H1 (cell line): ENCODE data around the gene ESRRB. TPM values are rescaled to one million over a fixed set of nuclear protein-coding genes. Genes with fewer than 3 reads are reported as not detected.
A peak's percentile ranks its signal among the peaks of the same experiment; 100 is the strongest.

Experiments
- CTCF ChIA-PET: fragments of 300-600 bp; sonication (Branson Sonifier 250); formaldehyde crosslinking; loops from one replicate; lab custom pipeline; 2021; ENCODE audit not compliant: partially characterized antibody; lab: Charles Lee
- POLR2A ChIA-PET: fragments of 300-600 bp; sonication (Branson Sonifier 250); formaldehyde crosslinking; loops from one replicate; lab custom pipeline; 2021; ENCODE audit warnings: inconsistent platforms; ENCODE audit not compliant: partially characterized antibody; lab: Charles Lee
- DNase-seq, 2 experiments: peaks; one replicate each; pipeline versions ENCODE4 v3.0.0 to v3.0.0-alpha.2; 2010 to 2022; ENCODE audit warnings: low spot score in 2 of 2, low read depth in 1 of 2, mixed read lengths in 1 of 2
- FAIRE-seq: peaks from 2 replicates; lab custom pipeline; 2011; peaks lifted over from hg19 to GRCh38; lab: Jason Lieb, UNC
- H2AFZ ChIP-seq: 2 replicates; pipeline ENCODE4 v1.8.1; 2012; ENCODE audit warnings: low read length, inconsistent platforms
- H2AK5ac ChIP-seq: 2 replicates; pipeline ENCODE4 v1.6.1; 2013; ENCODE audit warnings: low read depth, low read length
- H2BK120ac ChIP-seq: replicated peaks from 2 replicates; pipeline ENCODE3; 2013; ENCODE audit warnings: low read depth, low read length, inconsistent platforms
- H2BK12ac ChIP-seq: 2 replicates; pipeline ENCODE4 v1.6.1; 2013; ENCODE audit warnings: low read depth, low read length
- H2BK15ac ChIP-seq: 2 replicates; pipeline ENCODE4 v1.6.1; 2013; ENCODE audit warnings: low read length
- H2BK20ac ChIP-seq: 2 replicates; pipeline ENCODE4 v1.6.1; 2013; ENCODE audit warnings: low read length
- H2BK5ac ChIP-seq: 2 replicates; pipeline ENCODE4 v1.6.1; 2013; ENCODE audit warnings: low read depth, low read length
- H3K14ac ChIP-seq: 2 replicates; pipeline ENCODE4 v1.6.1; 2013; ENCODE audit warnings: inconsistent platforms; ENCODE audit not compliant: insufficient read length
- H3K18ac ChIP-seq: 2 replicates; pipeline ENCODE4 v1.6.1; 2013; ENCODE audit warnings: low read length; ENCODE audit errors: extremely low read depth
- H3K23ac ChIP-seq: 2 replicates; pipeline ENCODE4 v1.6.1; 2013; ENCODE audit warnings: inconsistent platforms; ENCODE audit not compliant: insufficient read length
- H3K23me2 ChIP-seq: 2 replicates; pipeline ENCODE4 v1.6.1; 2013; ENCODE audit warnings: low read depth, low read length
- H3K27ac ChIP-seq: 2 replicates; pipeline ENCODE4 v1.6.1; 2011; ENCODE audit warnings: low read depth, low read length, inconsistent platforms
- H3K27me3 ChIP-seq, 4 experiments: replicated peaks in 1 of 4; 1 replicate in 1 of 4; 2 replicates in 3 of 4; pipeline versions ENCODE4 v1.6.1 to v1.8.1; 2011 to 2013; ENCODE audit warnings: low read length in 3 of 4, mild to moderate bottlenecking in 3 of 4, inconsistent platforms in 2 of 4, mixed read lengths in 2 of 4, moderate library complexity in 1 of 4; ENCODE audit not compliant: control insufficient read depth in 3 of 4, insufficient read depth in 3 of 4; ENCODE audit errors: extremely low read depth in 1 of 4
- H3K36me3 ChIP-seq, 4 experiments: 2 replicates each; pipeline versions ENCODE4 v1.6.1 to v1.8.1; 2011 to 2013; ENCODE audit warnings: mild to moderate bottlenecking in 4 of 4, low read length in 3 of 4, moderate library complexity in 2 of 4, control low read depth in 1 of 4, inconsistent platforms in 1 of 4; ENCODE audit not compliant: insufficient read depth in 4 of 4, control insufficient read depth in 2 of 4
- H3K4ac ChIP-seq: replicated peaks from 2 replicates; pipeline ENCODE3; 2013; ENCODE audit warnings: low read length, low read depth, mixed read lengths, inconsistent platforms; ENCODE audit not compliant: insufficient read length
- H3K4me1 ChIP-seq, 4 experiments: replicated peaks in 1 of 4; 1 replicate in 1 of 4; 2 replicates in 3 of 4; pipeline versions ENCODE4 v1.6.1 to v1.8.1; 2011 to 2013; ENCODE audit warnings: low read length in 3 of 4, inconsistent platforms in 2 of 4, mixed read lengths in 1 of 4; ENCODE audit not compliant: insufficient read depth in 4 of 4, control insufficient read depth in 3 of 4
- H3K4me2 ChIP-seq, 2 experiments: 2 replicates each; pipeline versions ENCODE4 v1.6.1 to v1.8.1; 2011 to 2013; ENCODE audit warnings: low read depth in 2 of 2, low read length in 2 of 2, control low read depth in 1 of 2, inconsistent platforms in 1 of 2, mild to moderate bottlenecking in 1 of 2; ENCODE audit not compliant: insufficient read depth in 1 of 2
- H3K4me3 ChIP-seq, 4 experiments: fragments of 200-600, 300-600 bp in 1 of 4; sonication (generic), shearing (Covaris generic), sonication (Bioruptor Twin) in 1 of 4; 2 replicates each; pipeline versions ENCODE4 v1.5.1 to v1.8.1; 2011 to 2016; ENCODE audit warnings: low read length in 4 of 4, low read depth in 3 of 4, control low read depth in 2 of 4, inconsistent platforms in 2 of 4, mild to moderate bottlenecking in 2 of 4, mixed read lengths in 1 of 4, moderate library complexity in 1 of 4; ENCODE audit not compliant: insufficient read depth in 2 of 4; ENCODE audit errors: extremely low read depth in 1 of 4
- H3K56ac ChIP-seq: replicated peaks from 2 replicates; pipeline ENCODE3; 2013; ENCODE audit warnings: low read depth, mild to moderate bottlenecking, mixed read lengths, low read length, inconsistent platforms; ENCODE audit not compliant: insufficient read length
- H3K79me1 ChIP-seq: 2 replicates; pipeline ENCODE4 v1.6.1; 2013; ENCODE audit warnings: low read depth, low read length, control low read depth
- H3K79me2 ChIP-seq, 2 experiments: 2 replicates each; pipeline versions ENCODE4 v1.6.1 to v1.8.1; 2012 to 2013; ENCODE audit warnings: low read length in 2 of 2, mild to moderate bottlenecking in 2 of 2, inconsistent platforms in 1 of 2; ENCODE audit not compliant: insufficient read depth in 2 of 2, control insufficient read depth in 1 of 2
- H3K9ac ChIP-seq, 4 experiments: replicated peaks in 1 of 4; 1 replicate in 1 of 4; 2 replicates in 3 of 4; pipeline versions ENCODE4 v1.6.1 to v1.8.1; 2011 to 2013; ENCODE audit warnings: low read depth in 3 of 4, low read length in 3 of 4, control low read depth in 2 of 4, mild to moderate bottlenecking in 2 of 4, moderate library complexity in 2 of 4, inconsistent platforms in 1 of 4; ENCODE audit errors: extremely low read depth in 1 of 4
- H3K9me3 ChIP-seq, 2 experiments: 2 replicates each; pipeline versions ENCODE4 v1.6.1 to v1.8.1; 2012 to 2013; ENCODE audit warnings: mild to moderate bottlenecking in 2 of 2, moderate library complexity in 2 of 2, control low read depth in 1 of 2, inconsistent platforms in 1 of 2, low read depth in 1 of 2, low read length in 1 of 2, mixed read lengths in 1 of 2; ENCODE audit not compliant: insufficient read depth in 2 of 2
- H4K20me1 ChIP-seq, 2 experiments: replicated peaks in 1 of 2; 2 replicates each; pipeline versions ENCODE3 to v1.8.1; 2011 to 2013; ENCODE audit warnings: inconsistent platforms in 2 of 2, low read length in 2 of 2, mild to moderate bottlenecking in 1 of 2; ENCODE audit not compliant: insufficient read depth in 2 of 2, control insufficient read depth in 1 of 2
- H4K5ac ChIP-seq: 2 replicates; pipeline ENCODE4 v1.6.1; 2013; ENCODE audit warnings: low read length, low read depth, mixed read lengths, inconsistent platforms; ENCODE audit not compliant: insufficient read length
- H4K8ac ChIP-seq: 2 replicates; pipeline ENCODE4 v1.8.0; 2013; ENCODE audit warnings: mild to moderate bottlenecking, moderate library complexity, low read length, inconsistent platforms; ENCODE audit not compliant: insufficient read depth; ENCODE audit errors: extremely low read depth
- H4K91ac ChIP-seq: replicated peaks from 2 replicates; pipeline ENCODE3; 2013; ENCODE audit warnings: low read length, mixed read lengths, inconsistent platforms; ENCODE audit not compliant: insufficient read length
- CTBP2 ChIP-seq: IDR thresholded peaks from 2 replicates; pipeline ENCODE4 v1.7.0; 2011; ENCODE audit warnings: borderline replicate concordance, mild to moderate bottlenecking, moderate library complexity, mixed read lengths, low read length; ENCODE audit not compliant: insufficient read depth, insufficient read length
- HDAC2 ChIP-seq, 2 experiments: fragments of 300-600 bp in 1 of 2; sonication (generic) in 1 of 2; IDR thresholded peaks; 2 replicates each; pipeline ENCODE4 v1.6.1; 2011 to 2012; ENCODE audit warnings: low read depth in 2 of 2, low read length in 2 of 2, mild to moderate bottlenecking in 2 of 2, moderate library complexity in 2 of 2, borderline replicate concordance in 1 of 2, inconsistent platforms in 1 of 2
- HDAC6 ChIP-seq: IDR thresholded peaks from one replicate; pipeline ENCODE4 v1.7.1; 2012; ENCODE audit warnings: low read depth, mild to moderate bottlenecking, inconsistent platforms, low read length, moderate library complexity
- NANOG ChIP-seq: IDR thresholded peaks from 2 replicates; pipeline ENCODE4 v1.6.1; 2011; ENCODE audit warnings: low read length, low read depth, mild to moderate bottlenecking, inconsistent platforms; ENCODE audit not compliant: insufficient read depth, poor library complexity, severe bottlenecking
- POLR2A ChIP-seq, 2 experiments: IDR thresholded peaks; 1 replicate in 1 of 2; 2 replicates in 1 of 2; pipeline ENCODE4 v1.6.1; 2011; ENCODE audit warnings: low read depth in 2 of 2, low read length in 2 of 2, mild to moderate bottlenecking in 2 of 2; ENCODE audit errors: control extremely low read depth in 1 of 2
- POU5F1 ChIP-seq: IDR thresholded peaks from 2 replicates; pipeline ENCODE4 v1.6.1; 2011; ENCODE audit warnings: low read depth, mild to moderate bottlenecking, low read length, moderate library complexity
- RBBP5 ChIP-seq: IDR thresholded peaks from 2 replicates; pipeline ENCODE4 v1.7.1; 2012; ENCODE audit warnings: low read depth, mild to moderate bottlenecking, inconsistent platforms, low read length, moderate library complexity, borderline replicate concordance
- RNF2 ChIP-seq: fragments of 200-900, 300-1000 bp; sonication (generic); IDR thresholded peaks from 2 replicates; pipeline ENCODE4 v1.7.1; 2016; ENCODE audit warnings: borderline replicate concordance, low read depth, mild to moderate bottlenecking, antibody characterized with exemption, low read length; ENCODE audit not compliant: poor library complexity, severe bottlenecking; ENCODE audit errors: missing control alignments
- SIX5 ChIP-seq: IDR thresholded peaks from 2 replicates; pipeline ENCODE4 v1.6.1; 2011; ENCODE audit warnings: mild to moderate bottlenecking, low read depth, low read length
- SP2 ChIP-seq: IDR thresholded peaks from 2 replicates; pipeline ENCODE4 v1.6.1; 2012; ENCODE audit warnings: mild to moderate bottlenecking, low read length, inconsistent platforms
- TCF12 ChIP-seq: IDR thresholded peaks from 2 replicates; pipeline ENCODE4 v1.6.1; 2011; ENCODE audit warnings: low read depth, mild to moderate bottlenecking, low read length
- WGBS, 2 experiments: shearing (Covaris generic) in 1 of 2; methylation state at CpG; one replicate each; pipeline versions ENCODE4 v1.1.6 to v1.1.7; 2013 to 2015; ENCODE audit warnings: low lambda C conversion rate in 2 of 2, mixed read lengths in 2 of 2, inconsistent platforms in 1 of 2, low coverage in 1 of 2, missing lambda C conversion rate in 1 of 2; ENCODE audit not compliant: insufficient replicate concordance in 2 of 2, insufficient coverage in 1 of 2, insufficient read length in 1 of 2; ENCODE audit errors: extremely low coverage in 1 of 2, missing lambda C conversion rate in 1 of 2; 5-methylcytosine and 5-hydroxymethylcytosine counted together
- polyA plus RNA-seq, 7 experiments: library from polyadenylated mRNA; depleted of rRNA in 3 of 7; stranded (reverse) in 5 of 7; unstranded in 2 of 7; fragments of >200 nt in 5 of 7; fragments of 200-250 nt in 2 of 7; gene quantifications; 1 replicate in 5 of 7; 2 replicates in 1 of 7; 4 replicates in 1 of 7; pipeline versions ENCODE4 v1.2.1 to v1.2.3, GENCODE V29; 2011 to 2013; ENCODE audit warnings: missing spikeins in 2 of 7, mixed read lengths in 2 of 7
- total RNA-seq: library from RNA; stranded (reverse); fragmentation: NEBNext Ultra II Directional; extraction: Animal tissue kit (Norgen Biotek cat#: 25700); gene quantifications from 2 replicates; pipeline ENCODE4 v1.2.1, GENCODE V29; 2021

The ESRRB gene
- total and polyA plus RNA-seq, 2 of the 8 experiments (the other 6 are each of a cell fraction or from before 2014, with no cell fraction given): 0.29 to 0.45 TPM

GRCh38 chr14:76434220-76434619, 58.3 kb downstream of the ESRRB start:
- no peak overlapping the region for H3K27ac ChIP-seq
- H2AFZ ChIP-seq: no peak overlapping the region
- DNase-seq (no peak), FAIRE-seq (no peak)
- 79% methylated on average over 9 of the region's 9 CpGs; no CpG with 5 or more reads in 1 of the 2 experiments for WGBS, 2 experiments
- no peak overlapping the region for H4K5ac ChIP-seq
- H2BK15ac ChIP-seq: no peak overlapping the region; the same call in 1 of the 2 replicates
- no peak overlapping the region for H4K91ac ChIP-seq
- TF ChIP-seq CTBP2 (no peak), HDAC6 (no peak), RNF2 (no peak), NANOG (no peak), POLR2A (IDR thresholded peaks at IDR 0.05; ENCODE audit: control extremely low read depth in 1 of 2, low read depth in 2 of 2, low read length in 2 of 2) (no peak), SIX5 (no peak), TCF12 (no peak), POU5F1 (no peak), SP2 (no peak), HDAC2 (IDR thresholded peaks at IDR 0.05; ENCODE audit: borderline replicate concordance in 1 of 2, low read depth in 2 of 2, low read length in 2 of 2) (no peak), RBBP5 (no peak)
- H3K79me1 ChIP-seq: no peaks in the 10 kb centered on the region
- no peak overlapping the region for H3K23ac ChIP-seq
- peaks cover 0 to 3% (median 2%) of the 10 kb centered on the region in 4 experiments; a peak in 3 of 7 replicates for H3K4me1 ChIP-seq
- H4K20me1 ChIP-seq: no peaks in the 10 kb centered on the region
- no peak overlapping the region for H3K18ac ChIP-seq
- H3K36me3 ChIP-seq: no peaks in the 10 kb centered on the region
- ChIA-PET POLR2A (no interaction called here), CTCF (interaction anchor here (1.0 to 4.8 kb wide), 5 partner anchors 10 to 248 kb away, joined by 3 to 19 read pairs (median 5); no protein-coding TSS in a partner anchor)
- H3K14ac ChIP-seq: no peak overlapping the region
- 0 out of 2 replicates have a peak overlapping the region, but pooled peaks have one; percentile 17 for H2BK12ac ChIP-seq
- H3K9me3 ChIP-seq: no peaks in the 10 kb centered on the region
- no peak overlapping the region for H3K4me3 ChIP-seq
- H3K56ac ChIP-seq: no peak overlapping the region
- no peak overlapping the region for H4K8ac ChIP-seq
- H2AK5ac ChIP-seq: no peak overlapping the region
- no peak overlapping the region for H3K9ac ChIP-seq
- H3K4ac ChIP-seq: no peak overlapping the region
- H3K4me2 ChIP-seq: no peak overlapping the region
- no peak overlapping the region for H2BK120ac ChIP-seq
- no peak overlapping the region for H2BK5ac ChIP-seq
- no peaks in the 10 kb centered on the region for H3K27me3 ChIP-seq
- H2BK20ac ChIP-seq: no peak overlapping the region
- no peaks in the 10 kb centered on the region for H3K79me2 ChIP-seq
- no peaks in the 10 kb centered on the region; the same call in 1 of the 2 replicates for H3K23me2 ChIP-seq
